ENCODE results near the gene KCNJ4. TPM values are rescaled to one million over a fixed set of nuclear protein-coding genes. Genes with fewer than 3 reads are reported as not detected.

The KCNJ4 gene
- total RNA-seq, 1 experiment from 2014 or later = 0.92 TPM

DNA sequence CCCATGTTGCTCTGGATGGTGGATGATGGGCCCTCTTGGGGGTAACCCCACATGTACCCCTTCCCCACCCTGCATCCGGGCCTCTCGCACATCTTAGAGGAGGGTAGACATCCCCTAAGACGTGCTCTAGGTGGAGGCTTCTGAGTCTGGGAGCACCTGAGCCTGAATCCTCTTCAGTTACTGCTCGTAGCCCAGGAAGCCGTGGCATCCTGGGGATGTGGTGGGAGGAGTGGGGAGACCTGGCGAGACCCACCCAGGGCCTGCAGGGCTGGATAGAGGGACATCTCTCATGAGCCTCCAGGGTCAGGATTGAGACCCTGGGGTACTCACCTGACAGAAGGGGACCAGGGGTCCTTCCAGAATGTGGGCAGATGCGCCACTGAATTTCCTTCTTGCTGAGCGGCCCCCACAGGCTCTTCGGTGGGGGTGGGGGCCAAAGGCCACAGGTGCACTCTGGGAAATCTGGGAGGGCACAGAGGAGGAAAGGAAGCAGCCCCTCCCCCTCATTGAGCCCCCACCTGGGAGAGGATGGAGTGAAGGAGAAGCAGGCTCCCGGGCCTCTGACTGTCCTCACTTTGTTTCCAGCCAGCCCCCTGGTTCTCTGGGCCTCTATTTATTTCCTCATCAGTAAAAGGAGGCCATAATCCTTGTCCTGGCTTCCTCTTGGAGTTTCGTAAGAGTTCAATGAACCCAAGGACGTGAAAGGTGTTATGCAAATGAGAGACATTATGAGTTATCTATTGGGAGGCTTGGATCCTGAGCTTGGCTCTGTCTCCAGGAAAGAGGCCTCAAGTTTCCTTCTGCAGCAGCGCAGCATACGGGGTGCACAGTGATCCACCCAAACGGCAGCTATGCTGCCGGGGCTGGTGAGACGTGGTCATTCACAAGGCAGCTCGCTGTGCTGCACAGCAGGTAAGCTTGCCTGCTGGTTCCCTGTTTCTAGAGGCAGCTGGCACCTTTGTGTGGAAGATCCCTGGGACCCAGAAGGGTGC lies 31.2 kb downstream of the KCNJ4 start:
- H4K8ac ChIP-seq (replicated peaks; ENCODE audit: insufficient read length, low read depth, low read length) = no peak overlapping the region
- Mint-ChIP-seq H3K27ac (peak overlapping the region in 1 of 3 experiments; percentile 52; a peak in 2 of 7 replicates), H3K9me3 (no peaks in the 10 kb centered on the region), H3K4me1 (peaks cover 23 to 40% of the 10 kb centered on the region in 2 experiments), H3K36me3 (ENCODE audit: insufficient read depth in 1 of 3, low read depth in 3 of 3) (no peaks in the 10 kb centered on the region), H3K27me3 (ENCODE audit: low read depth) (no peaks in the 10 kb centered on the region), H3K4me3 (no peak overlapping the region)
- no peak overlapping the region for H3K23ac ChIP-seq (ENCODE audit: insufficient read length, low read depth, low read length)
- WGBS (ENCODE audit: extremely low coverage, insufficient read length, low lambda C conversion rate) = no CpG with 5 or more reads among the region's 18 CpGs
- H3K18ac ChIP-seq (ENCODE audit: insufficient read length, low read depth, low read length) = no peak overlapping the region
- H2BK20ac ChIP-seq (ENCODE audit: low read depth, low read length, poor library complexity, severe bottlenecking) = no peak overlapping the region
- no peaks in the 10 kb centered on the region for H3K23me2 ChIP-seq (ENCODE audit: insufficient read length, low read depth, low read length, poor library complexity, severe bottlenecking)
- no peaks in the 10 kb centered on the region for H4K20me1 ChIP-seq (ENCODE audit: control insufficient read depth, insufficient read depth, insufficient read length)
- no peaks in the 10 kb centered on the region for H3K9me3 ChIP-seq (ENCODE audit: control insufficient read depth, low read depth, low read length)
- no peak overlapping the region for H2AK5ac ChIP-seq (ENCODE audit: insufficient read length, low read length)
- H4K91ac ChIP-seq (ENCODE audit: insufficient read length, low read depth, low read length) = no peak overlapping the region
- H2BK12ac ChIP-seq (ENCODE audit: insufficient read length, low read depth, low read length) = no peak overlapping the region
- no peak overlapping the region for H3K9ac ChIP-seq (ENCODE audit: extremely low read depth, insufficient read length, low read length)
- H2BK5ac ChIP-seq (ENCODE audit: insufficient read length, low read length) = no peak overlapping the region
- H3K79me1 ChIP-seq (ENCODE audit: insufficient read depth, low read depth, low read length, poor library complexity, severe bottlenecking) = no peaks in the 10 kb centered on the region
- TF ChIP-seq CTCF (conservative IDR thresholded peaks at IDR 0.05) = no peak
- no peaks in the 10 kb centered on the region for H3K79me2 ChIP-seq (ENCODE audit: insufficient read depth, low read length)
- H2AFZ ChIP-seq (ENCODE audit: low read length) = no peak overlapping the region
- no peak overlapping the region for H3K27ac ChIP-seq (ENCODE audit: insufficient read length, low read depth, low read length)
- H3K4ac ChIP-seq (ENCODE audit: low read depth, low read length) = no peak overlapping the region
- no peak overlapping the region for H3K56ac ChIP-seq (ENCODE audit: insufficient read length, low read depth, low read length)
- H4K5ac ChIP-seq (ENCODE audit: insufficient read length, low read depth, low read length) = no peak overlapping the region
- no peaks in the 10 kb centered on the region for H3K27me3 ChIP-seq (ENCODE audit: insufficient read depth, low read length)
- no peaks in the 10 kb centered on the region; the same call in 1 of the 2 replicates for H3K4me1 ChIP-seq (ENCODE audit: insufficient read depth, low read length)
- peak; percentile 35 for DNase-seq
- no peak overlapping the region for H3T11ph ChIP-seq (ENCODE audit: low read length)
- no peak overlapping the region for H3K4me2 ChIP-seq (ENCODE audit: insufficient read depth, insufficient read length, low read length)
- H3K14ac ChIP-seq (ENCODE audit: insufficient read depth, low read length) = no peak overlapping the region
- H2BK15ac ChIP-seq (ENCODE audit: low read depth, low read length) = no peak overlapping the region
- no peak overlapping the region for H2BK120ac ChIP-seq (ENCODE audit: low read depth, low read length, poor library complexity, severe bottlenecking)

Measured in H9 (cell line).